Osteoblast (primary cell): Measurements from ENCODE around the gene DAB2. TPM values are rescaled to one million over a fixed set of nuclear protein-coding genes. Genes with fewer than 3 reads are reported as not detected.

Source experiments
- DNase-seq: peaks from one replicate; pipeline ENCODE4 v3.0.0; 2011; ENCODE audit warnings: low spot score, mixed read lengths; ENCODE audit not compliant: insufficient read length; ENCODE audit errors: missing footprints
- H2AFZ ChIP-seq: 2 replicates; pipeline ENCODE4 v1.6.0; 2011; ENCODE audit warnings: mild to moderate bottlenecking, low read length
- H3K27ac ChIP-seq: 2 replicates; pipeline ENCODE4 v1.5.1; 2011; ENCODE audit warnings: mild to moderate bottlenecking, low read depth, low read length, moderate library complexity
- H3K27me3 ChIP-seq: 2 replicates; pipeline ENCODE4 v1.6.0; 2012; ENCODE audit warnings: mild to moderate bottlenecking, control low read depth, inconsistent platforms, low read length, moderate library complexity; ENCODE audit not compliant: insufficient read depth
- H3K36me3 ChIP-seq: 2 replicates; pipeline ENCODE4 v1.5.1; 2011; ENCODE audit warnings: mild to moderate bottlenecking, low read length, control low read depth, moderate library complexity; ENCODE audit not compliant: insufficient read depth
- H3K4me1 ChIP-seq: 2 replicates; pipeline ENCODE4 v1.5.1; 2011; ENCODE audit warnings: mild to moderate bottlenecking, low read length, control low read depth, moderate library complexity; ENCODE audit not compliant: insufficient read depth
- H3K4me2 ChIP-seq: 2 replicates; pipeline ENCODE4 v1.6.0; 2011; ENCODE audit warnings: mild to moderate bottlenecking, low read length; ENCODE audit not compliant: insufficient read depth
- H3K4me3 ChIP-seq: fragments of 200-600 bp; sonication (generic); 3 replicates; pipeline ENCODE4 v1.5.1; 2012; ENCODE audit warnings: mild to moderate bottlenecking, low read length, inconsistent platforms; ENCODE audit not compliant: insufficient read depth
- H3K79me2 ChIP-seq: 2 replicates; pipeline ENCODE4 v1.6.0; 2012; ENCODE audit warnings: mild to moderate bottlenecking, low read length, control low read depth, inconsistent platforms; ENCODE audit not compliant: insufficient read depth
- H3K9me3 ChIP-seq: 2 replicates; pipeline ENCODE4 v1.5.1; 2011; ENCODE audit warnings: low read depth, low read length, control low read depth
- H4K20me1 ChIP-seq: 2 replicates; pipeline ENCODE4 v1.6.0; 2012; ENCODE audit warnings: mild to moderate bottlenecking, low read length, control low read depth; ENCODE audit not compliant: insufficient read depth
- CTCF ChIP-seq: IDR thresholded peaks from 2 replicates; pipeline ENCODE4 v1.5.1; 2011; ENCODE audit warnings: mild to moderate bottlenecking, low read depth, low read length, moderate library complexity; ENCODE audit errors: extremely low read depth
- total RNA-seq: library from RNA; depleted of rRNA; stranded (reverse); fragments of >200 nt; gene quantifications from 2 replicates; pipeline ENCODE4 v1.2.3, GENCODE V29; 2012

Gene DAB2
- total RNA-seq, 1 donor, result 296 TPM

GRCh38 chr5:39423331-39423751 lies 1.4 kb downstream of the DAB2 start:
- Histone ChIP-seq H3K4me1 (peaks cover 70% of the 10 kb centered on the region), H4K20me1 (peaks cover 41% of the 10 kb centered on the region)
- TF ChIP-seq CTCF, result no peak

GRCh38 chr5:39422728-39423285 lies 2.0 kb downstream of the DAB2 start:
- Histone ChIP-seq H3K9me3 (no peaks in the 10 kb centered on the region), H3K4me2 (peak overlapping the region; percentile 96), H3K27ac (peak overlapping the region; percentile 96), H3K27me3 (no peaks in the 10 kb centered on the region), H2AFZ (no peak overlapping the region), H3K79me2 (peaks cover 78% of the 10 kb centered on the region), H4K20me1 (peaks cover 46% of the 10 kb centered on the region), H3K4me3 (peak overlapping the region; percentile 91), H3K36me3 (peaks cover 15% of the 10 kb centered on the region), H3K4me1 (peaks cover 69% of the 10 kb centered on the region)
- TF ChIP-seq CTCF, result no peak
- DNase-seq, result no peak

More at GRCh38 chr5:39423331-39423751, 1.4 kb downstream of the DAB2 start:
- Histone ChIP-seq H3K4me3 (peak overlapping the region; percentile 91), H3K4me2 (peak overlapping the region; percentile 96), H3K27ac (peak overlapping the region; percentile 96), H2AFZ (no peak overlapping the region), H3K79me2 (peaks cover 72% of the 10 kb centered on the region), H3K36me3 (peaks cover 15% of the 10 kb centered on the region), H3K9me3 (no peaks in the 10 kb centered on the region), H3K27me3 (no peaks in the 10 kb centered on the region)
- DNase-seq, result no peak

GRCh38 chr5:39422036-39422606 lies 2.7 kb downstream of the DAB2 start:
- Histone ChIP-seq H4K20me1 (peaks cover 49% of the 10 kb centered on the region), H3K4me2 (peak overlapping the region; percentile 96), H3K9me3 (no peaks in the 10 kb centered on the region), H3K79me2 (peaks cover 85% of the 10 kb centered on the region), H3K27ac (peak overlapping the region; percentile 96), H3K36me3 (peaks cover 20% of the 10 kb centered on the region), H3K4me3 (peak overlapping the region; percentile 91), H3K27me3 (no peaks in the 10 kb centered on the region), H3K4me1 (peaks cover 62% of the 10 kb centered on the region), H2AFZ (no peak overlapping the region)
- DNase-seq, result no peak
- TF ChIP-seq CTCF, result no peak

- peak overlapping the region; percentile 96 for H3K4me2 ChIP-seq
- no peaks in the 10 kb centered on the region for H3K27me3 ChIP-seq
- H3K4me3 ChIP-seq, result peak overlapping the region; percentile 91
- no peaks in the 10 kb centered on the region for H3K9me3 ChIP-seq
- peak; percentile 62 for DNase-seq
- H4K20me1 ChIP-seq, result peaks cover 60% of the 10 kb centered on the region
- no peak overlapping the region for H2AFZ ChIP-seq
- no peak for TF ChIP-seq CTCF
- peaks cover 61% of the 10 kb centered on the region for H3K4me1 ChIP-seq
- H3K27ac ChIP-seq, result peak overlapping the region; percentile 96
- H3K79me2 ChIP-seq, result peaks cover 96% of the 10 kb centered on the region
- H3K36me3 ChIP-seq, result peaks cover 35% of the 10 kb centered on the region
Measured at GRCh38 chr5:39420482-39421145, 4.2 kb downstream of the DAB2 start.
